Mesenteric fat pad (tissue), 1 donor: ENCODE data around the gene BLOC1S2. TPM values are rescaled to one million over a fixed set of nuclear protein-coding genes. Genes with fewer than 3 reads are reported as not detected.

ENCODE experiments used
- total RNA-seq: library from RNA; stranded (reverse); fragmentation: NEBNext Ultra II Directional; extraction: Animal tissue kit (Norgen Biotek cat#: 25700); gene quantifications from one replicate; pipeline ENCODE4 v1.2.1, GENCODE V29; 2021
- donor health status: DM: yes; HTN: yes; CAD: no.

Gene BLOC1S2
- total RNA-seq, 1 donor from 2014 or later, result 30.4 TPM

Other genes with a start within 250 kb of the BLOC1S2 start
- gene CPN1, start 204.8 kb downstream of the BLOC1S2 start, total RNA-seq, result not detected
- gene ERLIN1, start 100.7 kb downstream of the BLOC1S2 start, total RNA-seq, result 38.2 TPM
- 22.9 TPM for gene CHUK, start 57.1 kb downstream of the BLOC1S2 start, total RNA-seq
- gene CWF19L1, start 19.0 kb downstream of the BLOC1S2 start, total RNA-seq, result 19.0 TPM
- gene PKD2L1, start 43.5 kb upstream of the BLOC1S2 start, total RNA-seq, result 0.39 TPM
- gene SCD, start 60.6 kb upstream of the BLOC1S2 start, total RNA-seq, result 1,693 TPM
- not detected for gene WNT8B, start 176.3 kb upstream of the BLOC1S2 start, total RNA-seq
- gene SEC31B, start 233.2 kb upstream of the BLOC1S2 start, total RNA-seq, result 9.8 TPM
- gene NDUFB8, start 243.2 kb upstream of the BLOC1S2 start, total RNA-seq, result 123 TPM
- 29.2 TPM for gene HIF1AN, start 249.3 kb upstream of the BLOC1S2 start, total RNA-seq